ENCODE measurements around the gene TBX6.

DNA sequence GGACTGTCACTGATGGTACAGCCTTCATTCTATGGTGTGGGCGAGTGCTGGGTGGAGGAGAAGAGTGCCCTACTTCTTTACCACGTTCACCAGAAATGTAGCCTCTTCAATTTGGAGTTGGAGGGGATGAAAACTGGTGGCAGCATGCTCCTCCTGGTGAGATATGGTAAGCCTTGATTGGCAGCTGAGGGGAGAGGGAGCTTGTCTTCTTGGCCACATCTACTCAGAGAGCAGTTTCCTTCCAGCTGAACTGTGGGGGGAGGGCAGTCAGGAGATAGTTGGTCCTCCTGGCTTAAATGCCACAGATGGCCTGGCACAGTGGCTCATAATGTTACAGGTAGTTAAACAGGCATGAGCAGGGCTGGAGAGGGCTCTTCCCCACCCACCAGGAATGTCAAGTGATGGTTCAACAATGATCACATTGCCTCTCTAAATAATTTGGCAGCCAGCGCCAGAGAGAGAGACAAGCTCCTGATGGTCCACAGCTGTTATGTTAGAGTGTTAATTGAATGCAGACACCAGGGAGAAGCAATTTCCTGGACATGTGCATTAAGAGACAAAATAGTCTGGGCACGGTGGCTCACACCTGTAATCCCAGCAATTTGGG lies 40.2 kb upstream of the TBX6 start:
- TF ChIP-seq, protein P1, sequence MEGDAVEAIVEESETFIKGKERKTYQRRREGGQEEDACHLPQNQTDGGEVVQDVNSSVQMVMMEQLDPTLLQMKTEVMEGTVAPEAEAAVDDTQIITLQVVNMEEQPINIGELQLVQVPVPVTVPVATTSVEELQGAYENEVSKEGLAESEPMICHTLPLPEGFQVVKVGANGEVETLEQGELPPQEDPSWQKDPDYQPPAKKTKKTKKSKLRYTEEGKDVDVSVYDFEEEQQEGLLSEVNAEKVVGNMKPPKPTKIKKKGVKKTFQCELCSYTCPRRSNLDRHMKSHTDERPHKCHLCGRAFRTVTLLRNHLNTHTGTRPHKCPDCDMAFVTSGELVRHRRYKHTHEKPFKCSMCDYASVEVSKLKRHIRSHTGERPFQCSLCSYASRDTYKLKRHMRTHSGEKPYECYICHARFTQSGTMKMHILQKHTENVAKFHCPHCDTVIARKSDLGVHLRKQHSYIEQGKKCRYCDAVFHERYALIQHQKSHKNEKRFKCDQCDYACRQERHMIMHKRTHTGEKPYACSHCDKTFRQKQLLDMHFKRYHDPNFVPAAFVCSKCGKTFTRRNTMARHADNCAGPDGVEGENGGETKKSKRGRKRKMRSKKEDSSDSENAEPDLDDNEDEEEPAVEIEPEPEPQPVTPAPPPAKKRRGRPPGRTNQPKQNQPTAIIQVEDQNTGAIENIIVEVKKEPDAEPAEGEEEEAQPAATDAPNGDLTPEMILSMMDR (IDR thresholded peaks at IDR 0.05; ENCODE audit: insufficient read depth, low read length): no peak
- TF ChIP-seq SPI1 (IDR thresholded peaks at IDR 0.05; ENCODE audit: borderline replicate concordance, low read depth) (no peak), POLR2AphosphoS5 (IDR thresholded peaks at IDR 0.05; ENCODE audit: low read depth) (no peak)
- TF ChIP-seq, protein P2, sequence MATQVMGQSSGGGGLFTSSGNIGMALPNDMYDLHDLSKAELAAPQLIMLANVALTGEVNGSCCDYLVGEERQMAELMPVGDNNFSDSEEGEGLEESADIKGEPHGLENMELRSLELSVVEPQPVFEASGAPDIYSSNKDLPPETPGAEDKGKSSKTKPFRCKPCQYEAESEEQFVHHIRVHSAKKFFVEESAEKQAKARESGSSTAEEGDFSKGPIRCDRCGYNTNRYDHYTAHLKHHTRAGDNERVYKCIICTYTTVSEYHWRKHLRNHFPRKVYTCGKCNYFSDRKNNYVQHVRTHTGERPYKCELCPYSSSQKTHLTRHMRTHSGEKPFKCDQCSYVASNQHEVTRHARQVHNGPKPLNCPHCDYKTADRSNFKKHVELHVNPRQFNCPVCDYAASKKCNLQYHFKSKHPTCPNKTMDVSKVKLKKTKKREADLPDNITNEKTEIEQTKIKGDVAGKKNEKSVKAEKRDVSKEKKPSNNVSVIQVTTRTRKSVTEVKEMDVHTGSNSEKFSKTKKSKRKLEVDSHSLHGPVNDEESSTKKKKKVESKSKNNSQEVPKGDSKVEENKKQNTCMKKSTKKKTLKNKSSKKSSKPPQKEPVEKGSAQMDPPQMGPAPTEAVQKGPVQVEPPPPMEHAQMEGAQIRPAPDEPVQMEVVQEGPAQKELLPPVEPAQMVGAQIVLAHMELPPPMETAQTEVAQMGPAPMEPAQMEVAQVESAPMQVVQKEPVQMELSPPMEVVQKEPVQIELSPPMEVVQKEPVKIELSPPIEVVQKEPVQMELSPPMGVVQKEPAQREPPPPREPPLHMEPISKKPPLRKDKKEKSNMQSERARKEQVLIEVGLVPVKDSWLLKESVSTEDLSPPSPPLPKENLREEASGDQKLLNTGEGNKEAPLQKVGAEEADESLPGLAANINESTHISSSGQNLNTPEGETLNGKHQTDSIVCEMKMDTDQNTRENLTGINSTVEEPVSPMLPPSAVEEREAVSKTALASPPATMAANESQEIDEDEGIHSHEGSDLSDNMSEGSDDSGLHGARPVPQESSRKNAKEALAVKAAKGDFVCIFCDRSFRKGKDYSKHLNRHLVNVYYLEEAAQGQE (IDR thresholded peaks at IDR 0.05; ENCODE audit: insufficient replicate concordance, low read depth): no peak

All from HL-60 (cell line).